D721Med (cell line): Measurements from ENCODE around the gene MS4A4E.

ENCODE experiments used
- DNase-seq: peaks from one replicate; pipeline ENCODE4 v3.0.0; 2011; ENCODE audit warnings: low spot score; ENCODE audit not compliant: insufficient read length
- FAIRE-seq: peaks from 2 replicates; lab custom pipeline; 2011; peaks lifted over from hg19 to GRCh38; lab: Jason Lieb, UNC
- CTCF ChIP-seq: IDR thresholded peaks from 2 replicates; pipeline ENCODE4 v1.5.1; 2012; ENCODE audit warnings: mild to moderate bottlenecking, control low read depth; ENCODE audit not compliant: insufficient read depth; ENCODE audit errors: missing control alignments

Gene MS4A4E

GRCh38 chr11:60274416-60274815 lies 31.5 kb upstream of the MS4A4E start:
- no peak for TF ChIP-seq CTCF
- DNase-seq = no peak
- no peak for FAIRE-seq

GRCh38 chr11:60265373-60266214 lies 22.7 kb upstream of the MS4A4E start:
- FAIRE-seq = peak; percentile 76
- no peak for DNase-seq
- TF ChIP-seq CTCF = peak; percentile 76

- DNase-seq = no peak
- TF ChIP-seq CTCF = no peak
Measured at GRCh38 chr11:60264644-60265043, 21.7 kb upstream of the MS4A4E start.

GRCh38 chr11:60263402-60263801 lies 20.5 kb upstream of the MS4A4E start:
- DNase-seq (no peak), FAIRE-seq (no peak)
- TF ChIP-seq CTCF = no peak

More at GRCh38 chr11:60264644-60265043, 21.7 kb upstream of the MS4A4E start:
- no peak for FAIRE-seq

- DNase-seq = no peak
- no peak for FAIRE-seq
- no peak for TF ChIP-seq CTCF
Measured at GRCh38 chr11:60261014-60261413, 18.1 kb upstream of the MS4A4E start.

GRCh38 chr11:60257956-60258722 lies 15.2 kb upstream of the MS4A4E start:
- FAIRE-seq (no peak), DNase-seq (no peak)
- TF ChIP-seq CTCF = no peak
